Activated naive CD8-positive, alpha-beta T cell treated with anti-CD3 and anti-CD28 coated beads, Interleukin-2, amount 50 U/mL, for 24 hours (primary cell): ENCODE results near the gene BAHD1.

ENCODE experiments used
- ATAC-seq: fragments of 150-1000 bp; cut with Tn5 transposase; one replicate; pipeline ENCODE4 v1.10.0; 2021
- DNase-seq: peaks from one replicate; pipeline ENCODE4 v3.0.0; 2021
- H3K27ac Mint-ChIP-seq: one replicate; pipeline ENCODE4 v1.8.0; 2021; ENCODE audit warnings: mild to moderate bottlenecking, mixed read lengths
- H3K27me3 Mint-ChIP-seq: one replicate; pipeline ENCODE4 v1.8.0; 2021; ENCODE audit warnings: mixed read lengths
- H3K36me3 Mint-ChIP-seq: one replicate; pipeline ENCODE4 v1.8.0; 2021; ENCODE audit warnings: low read depth, mixed read lengths
- H3K4me1 Mint-ChIP-seq: one replicate; pipeline ENCODE4 v1.8.0; 2021; ENCODE audit warnings: mixed read lengths
- H3K4me3 Mint-ChIP-seq: one replicate; pipeline ENCODE4 v1.8.0; 2021; ENCODE audit warnings: mild to moderate bottlenecking, moderate library complexity, mixed read lengths
- H3K9me3 Mint-ChIP-seq: one replicate; pipeline ENCODE4 v1.8.0; 2021; ENCODE audit warnings: mixed read lengths

BAHD1 gene

GRCh38 chr15:40415226-40415625 lies 25.5 kb upstream of the BAHD1 start:
- no peaks in the 10 kb centered on the region for H3K27me3 Mint-ChIP-seq
- ATAC-seq (no peak), DNase-seq (no peak)
- H3K4me1 Mint-ChIP-seq = peaks cover under 1% of the 10 kb centered on the region
- no peak overlapping the region for H3K4me3 Mint-ChIP-seq
- no peak overlapping the region for H3K27ac Mint-ChIP-seq
- peaks cover 37% of the 10 kb centered on the region for H3K36me3 Mint-ChIP-seq
- no peaks in the 10 kb centered on the region for H3K9me3 Mint-ChIP-seq

- Mint-ChIP-seq H3K27me3 (no peaks in the 10 kb centered on the region), H3K4me1 (no peaks in the 10 kb centered on the region), H3K36me3 (peaks cover 30% of the 10 kb centered on the region), H3K27ac (no peak overlapping the region), H3K4me3 (no peak overlapping the region), H3K9me3 (no peaks in the 10 kb centered on the region)
- no peak for DNase-seq
- ATAC-seq = no peak
These were observed 24.7 kb upstream of the BAHD1 start for GRCh38 chr15:40416056-40416455.

GRCh38 chr15:40418126-40418525 lies 22.6 kb upstream of the BAHD1 start:
- H3K27me3 Mint-ChIP-seq = no peaks in the 10 kb centered on the region
- ATAC-seq = no peak
- H3K4me1 Mint-ChIP-seq = peaks cover 2% of the 10 kb centered on the region
- no peak overlapping the region for H3K27ac Mint-ChIP-seq
- H3K4me3 Mint-ChIP-seq = no peak overlapping the region
- DNase-seq = no peak
- peaks cover 15% of the 10 kb centered on the region for H3K36me3 Mint-ChIP-seq
- no peaks in the 10 kb centered on the region for H3K9me3 Mint-ChIP-seq

- no peak overlapping the region for H3K27ac Mint-ChIP-seq
- H3K4me1 Mint-ChIP-seq = peaks cover 2% of the 10 kb centered on the region
- no peak overlapping the region for H3K4me3 Mint-ChIP-seq
- H3K36me3 Mint-ChIP-seq = peaks cover 7% of the 10 kb centered on the region
- DNase-seq (no peak), ATAC-seq (no peak)
- no peaks in the 10 kb centered on the region for H3K27me3 Mint-ChIP-seq
- H3K9me3 Mint-ChIP-seq = no peaks in the 10 kb centered on the region
These were observed 20.6 kb upstream of the BAHD1 start for GRCh38 chr15:40420071-40420713.

- no peak overlapping the region for H3K27ac Mint-ChIP-seq
- no peak for ATAC-seq
These were observed 20.0 kb upstream of the BAHD1 start for GRCh38 chr15:40420793-40421192.

GRCh38 chr15:40421246-40422157 lies 19.3 kb upstream of the BAHD1 start:
- no peak overlapping the region for H3K27ac Mint-ChIP-seq
- no peaks in the 10 kb centered on the region for H3K9me3 Mint-ChIP-seq
- H3K4me1 Mint-ChIP-seq = peaks cover 2% of the 10 kb centered on the region
- DNase-seq (peak; percentile 89), ATAC-seq (peak; percentile 95)
- peaks cover 4% of the 10 kb centered on the region for H3K36me3 Mint-ChIP-seq
- H3K27me3 Mint-ChIP-seq = no peaks in the 10 kb centered on the region
- no peak overlapping the region for H3K4me3 Mint-ChIP-seq

More at GRCh38 chr15:40420793-40421192, 20.0 kb upstream of the BAHD1 start:
- DNase-seq = no peak
- no peak overlapping the region for H3K4me3 Mint-ChIP-seq
- H3K36me3 Mint-ChIP-seq = peaks cover 4% of the 10 kb centered on the region
- no peaks in the 10 kb centered on the region for H3K9me3 Mint-ChIP-seq
- H3K4me1 Mint-ChIP-seq = peaks cover 2% of the 10 kb centered on the region
- no peaks in the 10 kb centered on the region for H3K27me3 Mint-ChIP-seq

- H3K27ac Mint-ChIP-seq = no peak overlapping the region
- no peaks in the 10 kb centered on the region for H3K27me3 Mint-ChIP-seq
- ATAC-seq (no peak), DNase-seq (no peak)
- no peaks in the 10 kb centered on the region for H3K36me3 Mint-ChIP-seq
- no peak overlapping the region for H3K4me3 Mint-ChIP-seq
- H3K4me1 Mint-ChIP-seq = peaks cover 2% of the 10 kb centered on the region
- H3K9me3 Mint-ChIP-seq = no peaks in the 10 kb centered on the region
These were observed 16.2 kb upstream of the BAHD1 start for GRCh38 chr15:40424483-40425115.

- Mint-ChIP-seq H3K27ac (no peak overlapping the region), H3K9me3 (no peaks in the 10 kb centered on the region), H3K4me3 (no peak overlapping the region), H3K4me1 (peaks cover 2% of the 10 kb centered on the region), H3K36me3 (no peaks in the 10 kb centered on the region), H3K27me3 (no peaks in the 10 kb centered on the region)
- DNase-seq = no peak
- no peak for ATAC-seq
These were observed 15.1 kb upstream of the BAHD1 start for GRCh38 chr15:40425681-40426080.

- ATAC-seq (no peak), DNase-seq (no peak)
- Mint-ChIP-seq H3K4me3 (no peak overlapping the region), H3K36me3 (no peaks in the 10 kb centered on the region), H3K9me3 (no peaks in the 10 kb centered on the region), H3K4me1 (no peaks in the 10 kb centered on the region), H3K27me3 (no peaks in the 10 kb centered on the region), H3K27ac (no peak overlapping the region)
These were observed 13.6 kb upstream of the BAHD1 start for GRCh38 chr15:40427188-40427587.

- Mint-ChIP-seq H3K27ac (no peak overlapping the region), H3K4me3 (no peak overlapping the region), H3K36me3 (no peaks in the 10 kb centered on the region), H3K4me1 (no peaks in the 10 kb centered on the region), H3K27me3 (no peaks in the 10 kb centered on the region), H3K9me3 (no peaks in the 10 kb centered on the region)
- ATAC-seq = no peak
- DNase-seq = no peak
These were observed 12.6 kb upstream of the BAHD1 start for GRCh38 chr15:40428185-40428584.

GRCh38 chr15:40429068-40429710 lies 11.6 kb upstream of the BAHD1 start:
- Mint-ChIP-seq H3K4me1 (no peaks in the 10 kb centered on the region), H3K9me3 (no peaks in the 10 kb centered on the region), H3K4me3 (no peak overlapping the region), H3K36me3 (no peaks in the 10 kb centered on the region), H3K27ac (no peak overlapping the region), H3K27me3 (no peaks in the 10 kb centered on the region)
- ATAC-seq (no peak), DNase-seq (no peak)

- DNase-seq = no peak
- Mint-ChIP-seq H3K36me3 (no peaks in the 10 kb centered on the region), H3K4me3 (no peak overlapping the region), H3K27ac (no peak overlapping the region), H3K9me3 (no peaks in the 10 kb centered on the region), H3K4me1 (peaks cover 1% of the 10 kb centered on the region), H3K27me3 (peaks cover 4% of the 10 kb centered on the region)
- ATAC-seq = peak; percentile 26
These were observed 10.4 kb upstream of the BAHD1 start for GRCh38 chr15:40430271-40430805.

- H3K27ac Mint-ChIP-seq = no peak overlapping the region
- DNase-seq (no peak), ATAC-seq (no peak)
- peaks cover 40% of the 10 kb centered on the region for H3K27me3 Mint-ChIP-seq
- peaks cover 26% of the 10 kb centered on the region for H3K4me1 Mint-ChIP-seq
- no peaks in the 10 kb centered on the region for H3K9me3 Mint-ChIP-seq
- no peak overlapping the region for H3K4me3 Mint-ChIP-seq
- H3K36me3 Mint-ChIP-seq = no peaks in the 10 kb centered on the region
These were observed 5.6 kb upstream of the BAHD1 start for GRCh38 chr15:40435023-40435709.

- H3K9me3 Mint-ChIP-seq = no peaks in the 10 kb centered on the region
- ATAC-seq (no peak), DNase-seq (no peak)
- no peak overlapping the region for H3K4me3 Mint-ChIP-seq
- peaks cover 27% of the 10 kb centered on the region for H3K4me1 Mint-ChIP-seq
- H3K27me3 Mint-ChIP-seq = peaks cover 41% of the 10 kb centered on the region
- H3K27ac Mint-ChIP-seq = no peak overlapping the region
- no peaks in the 10 kb centered on the region for H3K36me3 Mint-ChIP-seq
These were observed 5.1 kb upstream of the BAHD1 start for GRCh38 chr15:40435710-40436089.
